DOHH2 (cell line): ENCODE results near the gene SYN1.

Experiments
- H3F3A ChIP-seq: fragments of 200-600 bp; sonication (generic), shearing (Covaris generic); 2 replicates; pipeline ENCODE4 v1.6.0; 2016; ENCODE audit warnings: antibody characterized with exemption, mild to moderate bottlenecking; ENCODE audit not compliant: control insufficient read depth, insufficient read depth
- H3K27ac ChIP-seq: fragments of 200-600 bp; sonication (generic); 2 replicates; pipeline ENCODE4 v1.5.1; 2014; ENCODE audit warnings: low read depth, mild to moderate bottlenecking, low read length, moderate library complexity
- H3K27me3 ChIP-seq: fragments of 200-600 bp; sonication (generic); 2 replicates; pipeline ENCODE4 v1.6.1; 2014; ENCODE audit warnings: mild to moderate bottlenecking, low read length, mixed read lengths; ENCODE audit not compliant: control insufficient read depth
- H3K36me3 ChIP-seq: fragments of 200-600 bp; sonication (generic); 2 replicates; pipeline ENCODE4 v1.6.1; 2014; ENCODE audit warnings: mild to moderate bottlenecking, low read length, moderate library complexity, mixed read lengths; ENCODE audit not compliant: control insufficient read depth
- H3K4me1 ChIP-seq: fragments of 200-600 bp; sonication (generic); 2 replicates; pipeline ENCODE4 v1.6.1; 2014; ENCODE audit warnings: mild to moderate bottlenecking, low read length, mixed read lengths; ENCODE audit not compliant: control insufficient read depth
- H3K4me2 ChIP-seq: fragments of 200-600 bp; sonication (generic); 2 replicates; pipeline ENCODE4 v1.6.0; 2014; ENCODE audit warnings: mild to moderate bottlenecking, low read length, moderate library complexity
- H3K4me3 ChIP-seq: fragments of 200-600 bp; sonication (generic); 2 replicates; pipeline ENCODE4 v1.5.1; 2014; ENCODE audit warnings: mild to moderate bottlenecking, low read length, mixed read lengths
- H3K79me2 ChIP-seq: fragments of 200-600 bp; sonication (generic); 2 replicates; pipeline ENCODE4 v1.6.1; 2014; ENCODE audit warnings: mild to moderate bottlenecking, low read length, mixed read lengths; ENCODE audit not compliant: control insufficient read depth
- H3K9me2 ChIP-seq: fragments of 200-600 bp; sonication (generic); replicated peaks from 2 replicates; pipeline ENCODE4 v1.6.1; 2014; ENCODE audit warnings: mild to moderate bottlenecking, low read length, mixed read lengths; ENCODE audit not compliant: control insufficient read depth
- H3K9me3 ChIP-seq: fragments of 200-600 bp; sonication (generic); 2 replicates; pipeline ENCODE4 v1.6.1; 2014; ENCODE audit warnings: antibody characterized with exemption, low read length, mixed read lengths; ENCODE audit not compliant: control insufficient read depth, insufficient read depth
- H4K20me1 ChIP-seq: fragments of 200-600 bp; sonication (generic); 2 replicates; pipeline ENCODE4 v1.6.0; 2014; ENCODE audit warnings: low read depth, mild to moderate bottlenecking, antibody characterized with exemption, low read length, moderate library complexity; ENCODE audit not compliant: control insufficient read depth, insufficient read depth
- EZH2phosphoT487 ChIP-seq: fragments of 200-600 bp; sonication (generic); IDR thresholded peaks from 2 replicates; pipeline ENCODE4 v1.6.1; 2017; ENCODE audit warnings: borderline replicate concordance, mild to moderate bottlenecking, antibody characterized with exemption, low read length, moderate library complexity, mixed read lengths
- TF ChIP-seq, protein P1 (sequence below): fragments of 200-600 bp; sonication (generic); IDR thresholded peaks from one replicate; pipeline ENCODE4 v1.5.1; 2014; ENCODE audit warnings: antibody characterized with exemption, mild to moderate bottlenecking, low read depth, low read length; ENCODE audit not compliant: poor library complexity, severe bottlenecking

The SYN1 gene

DNA sequence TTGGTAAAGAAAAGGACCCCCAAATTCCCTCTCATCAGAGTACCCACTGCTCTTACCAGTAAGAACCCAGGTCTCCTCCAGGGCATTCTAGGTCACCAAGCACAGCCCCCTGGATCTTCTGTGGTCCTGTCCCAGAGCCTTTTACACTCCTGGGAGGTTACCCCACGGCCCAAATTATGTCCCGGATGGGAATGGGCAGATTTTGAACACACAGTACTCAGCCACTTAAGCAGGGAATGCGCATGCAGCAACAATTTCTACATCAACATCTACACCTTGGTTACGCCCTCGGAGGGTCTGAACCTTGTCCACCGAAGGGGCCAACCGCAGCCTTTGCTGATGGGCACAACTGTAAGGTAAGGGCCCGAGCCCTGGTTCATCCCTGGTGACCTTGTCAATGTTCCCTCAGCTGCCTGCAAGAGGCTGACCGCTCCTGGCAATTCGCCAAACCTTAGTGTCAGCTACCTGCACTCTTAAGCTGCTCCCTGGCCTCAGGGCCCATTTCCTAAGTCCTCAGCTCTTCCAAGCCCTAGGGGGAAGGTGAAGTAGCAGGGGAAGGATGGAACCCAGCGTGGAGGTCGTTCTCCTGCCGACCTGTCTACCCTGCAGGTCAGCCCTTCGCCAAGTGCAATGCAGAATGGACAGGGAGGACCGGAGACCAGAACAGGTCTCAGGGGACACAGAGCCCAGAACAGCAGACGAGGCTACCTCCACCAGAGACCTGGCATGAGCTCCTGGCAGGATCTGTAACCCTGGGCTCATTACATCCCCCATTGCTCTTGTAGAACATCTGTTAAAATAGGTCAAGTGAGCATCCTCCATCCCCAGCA, 31.5 kb downstream of the SYN1 start:
- no peaks in the 10 kb centered on the region for H3K9me3 ChIP-seq
- TF ChIP-seq, protein P1, sequence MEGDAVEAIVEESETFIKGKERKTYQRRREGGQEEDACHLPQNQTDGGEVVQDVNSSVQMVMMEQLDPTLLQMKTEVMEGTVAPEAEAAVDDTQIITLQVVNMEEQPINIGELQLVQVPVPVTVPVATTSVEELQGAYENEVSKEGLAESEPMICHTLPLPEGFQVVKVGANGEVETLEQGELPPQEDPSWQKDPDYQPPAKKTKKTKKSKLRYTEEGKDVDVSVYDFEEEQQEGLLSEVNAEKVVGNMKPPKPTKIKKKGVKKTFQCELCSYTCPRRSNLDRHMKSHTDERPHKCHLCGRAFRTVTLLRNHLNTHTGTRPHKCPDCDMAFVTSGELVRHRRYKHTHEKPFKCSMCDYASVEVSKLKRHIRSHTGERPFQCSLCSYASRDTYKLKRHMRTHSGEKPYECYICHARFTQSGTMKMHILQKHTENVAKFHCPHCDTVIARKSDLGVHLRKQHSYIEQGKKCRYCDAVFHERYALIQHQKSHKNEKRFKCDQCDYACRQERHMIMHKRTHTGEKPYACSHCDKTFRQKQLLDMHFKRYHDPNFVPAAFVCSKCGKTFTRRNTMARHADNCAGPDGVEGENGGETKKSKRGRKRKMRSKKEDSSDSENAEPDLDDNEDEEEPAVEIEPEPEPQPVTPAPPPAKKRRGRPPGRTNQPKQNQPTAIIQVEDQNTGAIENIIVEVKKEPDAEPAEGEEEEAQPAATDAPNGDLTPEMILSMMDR: no peak
- no peak for TF ChIP-seq EZH2phosphoT487
- H3K27ac ChIP-seq: no peak overlapping the region
- no peaks in the 10 kb centered on the region for H3F3A ChIP-seq
- no peaks in the 10 kb centered on the region for H3K36me3 ChIP-seq
- no peak overlapping the region for H3K4me2 ChIP-seq
- no peaks in the 10 kb centered on the region for H3K4me1 ChIP-seq
- H3K79me2 ChIP-seq: no peaks in the 10 kb centered on the region
- no peaks in the 10 kb centered on the region for H4K20me1 ChIP-seq
- H3K9me2 ChIP-seq: no peaks in the 10 kb centered on the region
- H3K27me3 ChIP-seq: no peaks in the 10 kb centered on the region
- no peak overlapping the region for H3K4me3 ChIP-seq

DNA sequence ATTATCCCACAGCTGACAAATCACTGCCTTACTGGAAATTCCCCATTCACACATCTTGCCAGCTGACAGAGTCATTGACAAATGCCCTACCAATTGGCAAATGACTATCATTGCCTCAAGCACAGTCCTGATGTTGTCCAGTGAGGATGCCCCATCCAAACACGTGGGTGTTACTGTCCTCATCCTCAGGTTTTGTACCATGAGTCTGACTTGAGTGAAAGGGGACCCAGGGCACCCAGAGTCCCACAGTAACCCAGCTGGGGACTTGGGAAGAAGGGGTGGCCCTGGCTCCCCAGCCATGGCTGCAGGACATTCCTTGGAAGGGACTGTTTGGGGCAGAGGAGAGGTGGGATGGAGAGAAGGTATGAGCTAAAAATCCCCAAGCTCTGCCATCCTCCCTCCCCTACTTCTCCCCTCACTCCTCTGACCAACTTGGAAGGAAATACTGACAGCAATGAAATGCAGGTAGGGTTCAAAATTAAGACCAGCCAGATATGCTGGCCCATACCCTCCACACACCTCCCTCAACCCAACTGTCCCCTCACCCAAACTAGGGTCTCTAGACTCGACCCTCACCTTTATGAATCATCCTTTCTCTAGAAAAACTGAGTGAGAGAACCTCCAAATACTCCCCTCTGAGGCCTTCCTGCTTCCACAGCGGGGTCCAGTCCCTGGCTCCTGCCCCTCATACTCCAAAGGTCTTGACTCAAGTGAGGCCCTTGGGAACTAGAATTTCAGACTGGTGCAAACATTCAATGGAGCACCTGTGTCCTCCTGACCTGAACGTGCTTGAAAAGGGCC, 32.4 kb downstream of the SYN1 start:
- Histone ChIP-seq H3K9me3 (no peaks in the 10 kb centered on the region), H4K20me1 (no peaks in the 10 kb centered on the region), H3K4me2 (no peak overlapping the region), H3F3A (no peaks in the 10 kb centered on the region), H3K27me3 (no peaks in the 10 kb centered on the region), H3K4me1 (no peaks in the 10 kb centered on the region), H3K4me3 (no peak overlapping the region), H3K9me2 (no peaks in the 10 kb centered on the region), H3K27ac (no peak overlapping the region), H3K36me3 (no peaks in the 10 kb centered on the region), H3K79me2 (no peaks in the 10 kb centered on the region)
- TF ChIP-seq, protein P1: no peak
- no peak for TF ChIP-seq EZH2phosphoT487

DNA sequence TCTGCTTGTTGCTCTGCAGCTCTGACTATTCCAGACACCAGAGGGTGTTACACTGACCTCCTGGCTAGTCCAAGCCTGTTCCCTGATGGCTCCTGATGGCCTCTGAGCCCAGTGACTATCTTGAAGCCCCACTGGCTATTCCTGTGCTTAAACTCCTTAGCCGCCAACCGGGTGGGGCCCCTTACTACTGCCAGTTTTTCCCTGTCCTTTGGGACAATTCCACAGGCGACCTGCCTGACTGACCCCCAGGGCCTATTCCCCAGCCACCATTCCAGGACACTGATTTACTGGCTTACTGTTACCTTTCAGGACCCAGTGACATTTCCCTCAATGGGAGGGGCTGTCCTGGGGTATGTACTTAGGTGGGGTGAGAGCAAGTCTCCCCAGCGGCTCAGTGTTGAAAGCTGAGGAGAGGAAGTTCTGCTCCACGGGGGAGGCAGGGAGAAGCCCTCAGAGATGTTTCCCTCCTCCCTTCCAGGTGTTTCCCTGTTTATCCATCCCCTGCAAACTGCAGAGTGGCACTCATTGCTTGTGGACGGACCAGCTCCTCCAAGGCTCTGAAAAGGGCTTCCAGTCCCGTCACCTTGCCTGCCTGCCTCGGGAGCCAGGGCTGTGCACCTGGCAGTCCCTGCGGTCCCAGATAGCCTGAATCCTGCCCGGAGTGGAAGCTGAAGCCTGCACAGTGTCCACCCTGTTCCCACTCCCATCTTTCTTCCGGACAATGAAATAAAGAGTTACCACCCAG, 33.4 kb downstream of the SYN1 start:
- no peaks in the 10 kb centered on the region for H4K20me1 ChIP-seq
- H3K36me3 ChIP-seq: no peaks in the 10 kb centered on the region
- no peaks in the 10 kb centered on the region for H3K9me3 ChIP-seq
- no peak overlapping the region for H3K4me3 ChIP-seq
- no peaks in the 10 kb centered on the region for H3K79me2 ChIP-seq
- H3K27me3 ChIP-seq: peaks cover 3% of the 10 kb centered on the region; the same call in 1 of the 2 replicates
- TF ChIP-seq EZH2phosphoT487: no peak
- TF ChIP-seq, protein P1: no peak
- H3K27ac ChIP-seq: no peak overlapping the region
- no peaks in the 10 kb centered on the region for H3K9me2 ChIP-seq
- no peak overlapping the region for H3K4me2 ChIP-seq
- H3F3A ChIP-seq: no peaks in the 10 kb centered on the region
- H3K4me1 ChIP-seq: no peaks in the 10 kb centered on the region
